ENCODE data around the gene ANO1.

DNA sequence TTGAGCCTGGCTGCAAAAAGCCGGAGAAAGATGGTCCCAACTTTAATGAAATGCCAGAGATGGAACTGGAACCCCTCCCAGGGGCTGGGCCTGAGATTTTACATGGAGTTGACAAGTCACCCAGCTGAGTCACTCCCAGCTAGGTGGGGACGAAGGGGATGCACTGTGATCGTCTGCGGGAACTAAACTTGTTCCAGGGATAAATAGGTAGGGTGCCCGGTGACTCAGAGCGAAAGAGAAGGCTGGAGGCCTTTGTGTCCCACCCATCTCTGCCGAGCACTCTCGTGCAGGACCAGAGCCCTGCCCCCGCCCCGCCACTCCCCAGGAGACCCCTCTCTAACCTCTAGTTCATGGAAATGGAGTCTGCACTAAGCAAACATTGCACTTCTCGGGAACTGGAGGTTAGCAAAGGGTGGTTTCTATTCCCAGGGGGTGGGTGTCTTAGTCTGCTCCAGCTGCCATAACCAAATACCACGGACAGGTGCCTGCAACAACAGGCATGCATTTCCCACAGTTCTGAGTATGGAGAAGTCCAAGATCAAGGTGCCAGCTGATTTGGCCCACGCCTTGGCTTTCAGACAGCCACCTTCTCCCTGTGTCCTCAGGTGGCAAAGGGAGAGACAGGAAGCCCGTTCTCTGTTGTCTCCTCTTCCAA is 64.2 kb downstream of the ANO1 start:
- TF ChIP-seq POLR2A (IDR thresholded peaks at IDR 0.05) (no peak), CTCF (IDR thresholded peaks at IDR 0.05) (no peak)
